Astrocyte (in vitro differentiated cells and primary cell): ENCODE measurements around the gene CACNB1. TPM values are rescaled to one million over a fixed set of nuclear protein-coding genes. Genes with fewer than 3 reads are reported as not detected.

Source experiments
- DNase-seq: peaks from one replicate; pipeline ENCODE4 v3.0.0-alpha.2; 2010; ENCODE audit warnings: low read depth
- FAIRE-seq: peaks from 2 replicates; lab custom pipeline; 2011; peaks lifted over from hg19 to GRCh38; lab: Jason Lieb, UNC
- H2AFZ ChIP-seq: 2 replicates; pipeline ENCODE4 v1.6.0; 2012; ENCODE audit warnings: low read depth, low read length, inconsistent platforms
- H3K27ac ChIP-seq: 2 replicates; pipeline ENCODE4 v1.5.1; 2011; ENCODE audit warnings: low read depth, low read length, inconsistent platforms
- H3K27me3 ChIP-seq: 2 replicates; pipeline ENCODE4 v1.6.0; 2011; ENCODE audit warnings: low read length, inconsistent platforms; ENCODE audit not compliant: insufficient read depth
- H3K36me3 ChIP-seq: 2 replicates; pipeline ENCODE4 v1.5.1; 2011; ENCODE audit warnings: low read length, inconsistent platforms; ENCODE audit not compliant: insufficient read depth
- H3K4me1 ChIP-seq: 2 replicates; pipeline ENCODE4 v1.5.1; 2011; ENCODE audit warnings: low read length, inconsistent platforms; ENCODE audit not compliant: insufficient read depth
- H3K4me2 ChIP-seq: 2 replicates; pipeline ENCODE4 v1.6.0; 2012; ENCODE audit warnings: low read length, inconsistent platforms
- H3K4me3 ChIP-seq: 2 replicates; pipeline ENCODE4 v1.5.1; 2011; ENCODE audit warnings: low read depth, mild to moderate bottlenecking, low read length, inconsistent platforms; ENCODE audit not compliant: insufficient read depth
- H3K79me2 ChIP-seq: 2 replicates; pipeline ENCODE4 v1.6.0; 2012; ENCODE audit warnings: mild to moderate bottlenecking, low read length, inconsistent platforms; ENCODE audit not compliant: insufficient read depth
- H3K9ac ChIP-seq: 2 replicates; pipeline ENCODE4 v1.6.0; 2012; ENCODE audit warnings: mild to moderate bottlenecking, low read length, inconsistent platforms
- H3K9me3 ChIP-seq: 2 replicates; pipeline ENCODE4 v1.5.1; 2012; ENCODE audit warnings: low read depth, mild to moderate bottlenecking, low read length, inconsistent platforms; ENCODE audit not compliant: insufficient read depth
- H4K20me1 ChIP-seq: 2 replicates; pipeline ENCODE4 v1.6.0; 2012; ENCODE audit warnings: low read length, inconsistent platforms; ENCODE audit not compliant: insufficient read depth
- H3K27ac Mint-ChIP-seq: one replicate; pipeline ENCODE4 v1.8.0; 2021; ENCODE audit warnings: mild to moderate bottlenecking, mixed read lengths; ENCODE audit not compliant: unreplicated experiment
- H3K27me3 Mint-ChIP-seq: one replicate; pipeline ENCODE4 v1.8.0; 2021; ENCODE audit warnings: low read depth, mixed read lengths; ENCODE audit not compliant: unreplicated experiment
- H3K36me3 Mint-ChIP-seq: one replicate; pipeline ENCODE4 v1.8.0; 2021; ENCODE audit warnings: low read depth, mixed read lengths; ENCODE audit not compliant: unreplicated experiment
- H3K4me1 Mint-ChIP-seq: one replicate; pipeline ENCODE4 v1.8.0; 2021; ENCODE audit warnings: low read depth, mixed read lengths; ENCODE audit not compliant: unreplicated experiment
- H3K4me3 Mint-ChIP-seq: one replicate; pipeline ENCODE4 v1.8.0; 2021; ENCODE audit warnings: mild to moderate bottlenecking, moderate library complexity, mixed read lengths; ENCODE audit not compliant: unreplicated experiment
- H3K9me3 Mint-ChIP-seq: one replicate; pipeline ENCODE4 v1.8.0; 2021; ENCODE audit warnings: mild to moderate bottlenecking, mixed read lengths; ENCODE audit not compliant: unreplicated experiment
- CTCF ChIP-seq: IDR thresholded peaks from 2 replicates; pipeline ENCODE4 v1.5.1; 2011; ENCODE audit warnings: low read depth, mild to moderate bottlenecking, inconsistent platforms, low read length, moderate library complexity; ENCODE audit not compliant: insufficient read depth
- EZH2 ChIP-seq: IDR thresholded peaks from 2 replicates; pipeline ENCODE4 v1.6.1; 2012; ENCODE audit warnings: mild to moderate bottlenecking, low read length, inconsistent platforms; ENCODE audit not compliant: insufficient read depth
- total RNA-seq: library from RNA; stranded (reverse); gene quantifications from 2 replicates; pipeline ENCODE4 v1.2.1, GENCODE V29; 2021

The CACNB1 gene
- total RNA-seq, 1 donor from 2014 or later, result 16.6 TPM

- Histone ChIP-seq H3K4me1 (peaks cover 43% of the 10 kb centered on the region), H3K79me2 (peaks cover 51% of the 10 kb centered on the region), H3K9ac (peak overlapping the region; percentile 94), H3K4me2 (peak overlapping the region; percentile 99), H4K20me1 (peaks cover 58% of the 10 kb centered on the region), H2AFZ (peak overlapping the region; percentile 77), H3K4me3 (peak overlapping the region; percentile 90), H3K9me3 (no peaks in the 10 kb centered on the region), H3K27ac (peak overlapping the region; percentile 100), H3K36me3 (peaks cover 29% of the 10 kb centered on the region), H3K27me3 (no peaks in the 10 kb centered on the region)
- DNase-seq, result peak; percentile 90
- H3K4me3 Mint-ChIP-seq, result peak overlapping the region; percentile 98
- peak overlapping the region; percentile 100 for H3K27ac Mint-ChIP-seq
- FAIRE-seq, result no peak
- peaks cover 28% of the 10 kb centered on the region for H3K4me1 Mint-ChIP-seq
- no peaks in the 10 kb centered on the region for H3K9me3 Mint-ChIP-seq
- H3K36me3 Mint-ChIP-seq, result peaks cover 26% of the 10 kb centered on the region
- no peak for TF ChIP-seq EZH2
- no peak for TF ChIP-seq CTCF
- no peaks in the 10 kb centered on the region for H3K27me3 Mint-ChIP-seq
Observed at GRCh38 chr17:39199820-39200069, 2.3 kb upstream of the CACNB1 start.

- FAIRE-seq (no peak), DNase-seq (no peak)
- Histone ChIP-seq H3K9me3 (no peaks in the 10 kb centered on the region), H2AFZ (peak overlapping the region; percentile 70), H3K4me3 (no peak overlapping the region), H4K20me1 (peaks cover 56% of the 10 kb centered on the region), H3K9ac (no peak overlapping the region), H3K27me3 (no peaks in the 10 kb centered on the region), H3K4me2 (peak overlapping the region; percentile 91), H3K4me1 (peaks cover 45% of the 10 kb centered on the region), H3K79me2 (peaks cover 63% of the 10 kb centered on the region), H3K27ac (no peak overlapping the region), H3K36me3 (peaks cover 15% of the 10 kb centered on the region)
- Mint-ChIP-seq H3K4me3 (peak overlapping the region; percentile 73), H3K4me1 (peaks cover 30% of the 10 kb centered on the region), H3K36me3 (peaks cover 24% of the 10 kb centered on the region), H3K27me3 (no peaks in the 10 kb centered on the region), H3K27ac (peak overlapping the region; percentile 58), H3K9me3 (no peaks in the 10 kb centered on the region)
- TF ChIP-seq CTCF (no peak), EZH2 (no peak)
Observed at GRCh38 chr17:39198186-39198566, 707 bp upstream of the CACNB1 start.

- Histone ChIP-seq H3K4me2 (peak overlapping the region; percentile 91), H3K27me3 (no peaks in the 10 kb centered on the region), H2AFZ (peak overlapping the region; percentile 65), H3K27ac (peak overlapping the region; percentile 46), H3K4me3 (peak overlapping the region; percentile 62), H3K9me3 (no peaks in the 10 kb centered on the region), H3K9ac (peak overlapping the region; percentile 78), H4K20me1 (peaks cover 57% of the 10 kb centered on the region), H3K79me2 (peaks cover 60% of the 10 kb centered on the region), H3K4me1 (peaks cover 35% of the 10 kb centered on the region), H3K36me3 (peaks cover 14% of the 10 kb centered on the region)
- FAIRE-seq (no peak), DNase-seq (no peak)
- TF ChIP-seq EZH2, result no peak
- TF ChIP-seq CTCF, result no peak
- Mint-ChIP-seq H3K36me3 (peaks cover 19% of the 10 kb centered on the region), H3K4me1 (peaks cover 22% of the 10 kb centered on the region), H3K9me3 (no peaks in the 10 kb centered on the region), H3K27me3 (peaks cover 3% of the 10 kb centered on the region), H3K4me3 (peak overlapping the region; percentile 86), H3K27ac (no peak overlapping the region)
Observed at GRCh38 chr17:39196808-39197291, 619 bp downstream of the CACNB1 start.
